GM12864 (cell line): ENCODE data around the gene NME3.

ENCODE experiments used
- DNase-seq: peaks from one replicate; pipeline ENCODE4 v3.0.0-alpha.2; 2011; ENCODE audit warnings: low read depth
- H3K4me3 ChIP-seq: 2 replicates; pipeline ENCODE4 v1.5.1; 2011; ENCODE audit warnings: mild to moderate bottlenecking, low read depth, low read length, control low read depth
- TF ChIP-seq, protein P1 (sequence below): IDR thresholded peaks from 2 replicates; pipeline ENCODE4 v1.5.1; 2011; ENCODE audit warnings: low read depth, mild to moderate bottlenecking, moderate library complexity, low read length, control low read depth, inconsistent platforms; ENCODE audit errors: missing control alignments

Gene NME3

GRCh38 chr16:1775846-1776671, 4.7 kb upstream of the NME3 start:
- TF ChIP-seq, protein P1, sequence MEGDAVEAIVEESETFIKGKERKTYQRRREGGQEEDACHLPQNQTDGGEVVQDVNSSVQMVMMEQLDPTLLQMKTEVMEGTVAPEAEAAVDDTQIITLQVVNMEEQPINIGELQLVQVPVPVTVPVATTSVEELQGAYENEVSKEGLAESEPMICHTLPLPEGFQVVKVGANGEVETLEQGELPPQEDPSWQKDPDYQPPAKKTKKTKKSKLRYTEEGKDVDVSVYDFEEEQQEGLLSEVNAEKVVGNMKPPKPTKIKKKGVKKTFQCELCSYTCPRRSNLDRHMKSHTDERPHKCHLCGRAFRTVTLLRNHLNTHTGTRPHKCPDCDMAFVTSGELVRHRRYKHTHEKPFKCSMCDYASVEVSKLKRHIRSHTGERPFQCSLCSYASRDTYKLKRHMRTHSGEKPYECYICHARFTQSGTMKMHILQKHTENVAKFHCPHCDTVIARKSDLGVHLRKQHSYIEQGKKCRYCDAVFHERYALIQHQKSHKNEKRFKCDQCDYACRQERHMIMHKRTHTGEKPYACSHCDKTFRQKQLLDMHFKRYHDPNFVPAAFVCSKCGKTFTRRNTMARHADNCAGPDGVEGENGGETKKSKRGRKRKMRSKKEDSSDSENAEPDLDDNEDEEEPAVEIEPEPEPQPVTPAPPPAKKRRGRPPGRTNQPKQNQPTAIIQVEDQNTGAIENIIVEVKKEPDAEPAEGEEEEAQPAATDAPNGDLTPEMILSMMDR, result no peak
- H3K4me3 ChIP-seq, result no peak overlapping the region
- DNase-seq, result no peak

GRCh38 chr16:1775006-1775845, 3.9 kb upstream of the NME3 start:
- no peak overlapping the region for H3K4me3 ChIP-seq
- DNase-seq, result no peak
- TF ChIP-seq, protein P1, result no peak

DNA sequence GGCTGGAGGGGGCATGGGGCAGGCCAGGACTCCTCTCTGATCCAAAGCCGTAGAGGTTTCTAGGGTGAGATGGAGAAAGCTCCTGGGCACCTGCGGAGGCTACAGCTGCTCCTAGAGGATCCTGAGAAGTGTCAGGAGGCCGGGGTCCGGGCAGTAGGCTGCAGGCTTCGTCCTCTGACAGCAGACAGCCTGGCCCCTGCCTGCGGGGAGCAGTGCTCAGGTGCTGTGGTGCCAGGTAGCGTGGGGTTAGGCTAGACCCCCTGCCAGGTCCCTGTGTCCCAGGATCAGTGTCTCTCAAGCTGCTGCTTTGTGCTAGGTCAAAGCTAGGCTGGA, 3.1 kb upstream of the NME3 start:
- H3K4me3 ChIP-seq, result peak overlapping the region; percentile 72
- DNase-seq, result no peak
- TF ChIP-seq, protein P1, result no peak

- TF ChIP-seq, protein P1, result no peak
- DNase-seq, result no peak
These were observed 2.5 kb upstream of the NME3 start for GRCh38 chr16:1773703-1774447.

DNA sequence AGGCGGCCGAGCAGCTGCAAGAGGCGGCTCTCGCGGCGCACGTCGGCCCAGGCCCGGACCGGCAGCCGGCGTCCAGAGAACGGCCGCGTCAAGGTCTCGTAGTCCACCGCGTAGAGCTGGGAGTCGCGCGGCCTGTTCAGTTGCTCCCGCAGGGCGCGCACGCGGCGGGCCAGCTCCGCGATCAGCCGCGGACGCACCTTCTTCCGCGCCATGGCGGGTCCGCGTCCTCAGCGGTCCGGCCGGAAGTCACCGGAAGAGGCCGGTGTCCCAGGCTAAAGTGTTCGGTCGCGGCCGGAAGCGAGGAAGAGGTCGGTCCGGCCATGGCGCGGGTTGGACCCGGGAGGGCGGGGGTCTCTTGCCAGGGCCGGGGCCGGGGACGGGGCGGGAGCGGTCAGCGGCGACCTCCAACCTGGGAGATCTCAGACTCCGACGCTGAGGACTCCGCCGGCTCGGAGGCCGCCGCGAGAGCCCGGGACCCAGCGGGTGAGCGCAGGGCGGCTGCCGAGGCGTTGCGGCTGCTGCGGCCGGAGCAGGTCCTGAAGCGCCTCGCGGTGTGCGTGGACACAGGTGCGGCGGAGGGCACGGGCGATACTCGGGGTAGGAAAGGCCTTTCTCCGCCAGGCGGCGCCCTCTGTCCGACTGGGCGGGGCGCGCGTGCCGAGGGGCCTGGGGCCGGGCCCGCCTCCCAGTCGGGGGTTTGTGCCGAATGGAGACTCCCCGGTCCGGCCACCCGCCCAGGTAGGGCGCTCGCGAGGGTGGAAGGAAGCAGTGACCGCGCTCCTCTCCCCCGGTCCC, 1.8 kb upstream of the NME3 start, which contains the start of gene MRPS34:
TSS of gene MRPS34 (minus strand) at position 227 of the 795 bp plus-strand sequence. CDS start at position 212, 15 bp downstream.
- TF ChIP-seq, protein P1, result peak; percentile 77
- peak within 1 kb of the TSS; percentile 72 for H3K4me3 ChIP-seq
- DNase-seq, result peak; percentile 55

More at GRCh38 chr16:1773703-1774447, 2.5 kb upstream of the NME3 start:
- H3K4me3 ChIP-seq, result peak overlapping the region; percentile 72

DNA sequence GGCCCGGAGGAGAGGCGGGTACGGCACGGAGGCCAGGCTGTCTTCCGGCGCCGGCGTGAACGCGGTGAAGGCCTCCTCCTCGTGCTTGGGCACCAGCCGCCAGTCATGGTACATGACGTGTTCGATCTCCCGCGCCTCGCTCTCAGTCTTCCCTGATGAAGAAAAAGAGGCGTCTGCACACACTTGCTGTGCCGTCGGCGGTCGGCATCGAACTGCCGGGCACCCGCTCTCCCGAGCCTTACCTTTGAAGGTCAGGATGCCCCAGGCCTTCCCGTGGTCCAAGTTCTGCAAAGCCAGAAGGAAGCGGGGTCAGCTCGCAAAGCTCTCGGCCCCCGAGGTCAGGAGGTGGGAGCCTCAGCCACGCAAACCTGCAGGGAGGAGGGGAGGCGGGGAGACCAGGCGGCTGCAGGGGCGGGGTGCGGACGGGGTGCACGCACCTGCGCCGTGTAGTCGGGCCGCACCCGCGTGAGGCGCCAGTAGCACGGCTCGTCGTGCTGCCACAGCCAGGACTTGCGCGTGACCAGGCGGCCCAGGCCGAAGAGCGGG, 1.1 kb upstream of the NME3 start, which contains the start of gene EME2:
TSS of gene EME2 (plus strand) at position 449 of the 546 bp plus-strand sequence. CDS start 418 bp downstream, outside the sequence.
- H3K4me3 ChIP-seq, result peak within 1 kb of the TSS; percentile 72
- DNase-seq, result no peak
- TF ChIP-seq, protein P1, result no peak
